ENCODE data around the gene ZNF516.

GRCh38 chr18:76525911-76526310 is 30.9 kb upstream of the ZNF516 start:
- TF ChIP-seq CTCF (IDR thresholded peaks at IDR 0.05; ENCODE audit: poor library complexity) (no peak), EZH2 (IDR thresholded peaks at IDR 0.05; ENCODE audit: borderline replicate concordance) (no peak)

Data from hepatocyte (in vitro differentiated cells).